Neural crest cell (in vitro differentiated cells): ENCODE data around the gene MYT1. TPM values are rescaled to one million over a fixed set of nuclear protein-coding genes. Genes with fewer than 3 reads are reported as not detected.

Experiments used
- DNase-seq: peaks from one replicate; pipeline ENCODE4 v3.0.0; 2021; ENCODE audit warnings: low read depth, mixed read lengths, low spot score
- H3K27ac Mint-ChIP-seq: one replicate; pipeline ENCODE4 v1.8.0; 2021; ENCODE audit warnings: mild to moderate bottlenecking, mixed read lengths; ENCODE audit not compliant: unreplicated experiment
- H3K27me3 Mint-ChIP-seq: 2 replicates; pipeline ENCODE4 v1.8.0; 2021; ENCODE audit warnings: low read depth, mild to moderate bottlenecking, mixed read lengths
- H3K36me3 Mint-ChIP-seq: 2 replicates; pipeline ENCODE4 v1.8.0; 2021; ENCODE audit warnings: low read depth, mild to moderate bottlenecking, mixed read lengths
- H3K4me1 Mint-ChIP-seq: 2 replicates; pipeline ENCODE4 v1.8.0; 2021; ENCODE audit warnings: mixed read lengths
- H3K4me3 Mint-ChIP-seq: one replicate; pipeline ENCODE4 v1.8.0; 2021; ENCODE audit warnings: mild to moderate bottlenecking, mixed read lengths
- H3K9me3 Mint-ChIP-seq: 2 replicates; pipeline ENCODE4 v1.8.0; 2021; ENCODE audit warnings: mixed read lengths
- CTCF ChIP-seq: fragments of 200-600 bp; sonication (generic); conservative IDR thresholded peaks from 2 replicates; pipeline ENCODE4 v1.5.0; 2021; ENCODE audit warnings: antibody characterized with exemption, mild to moderate bottlenecking
- total RNA-seq: library from RNA; stranded (reverse); gene quantifications from 2 replicates; pipeline ENCODE4 v1.2.1, GENCODE V29; 2021

Gene MYT1
- total RNA-seq, 1 donor from 2014 or later: 4.3 TPM

DNA sequence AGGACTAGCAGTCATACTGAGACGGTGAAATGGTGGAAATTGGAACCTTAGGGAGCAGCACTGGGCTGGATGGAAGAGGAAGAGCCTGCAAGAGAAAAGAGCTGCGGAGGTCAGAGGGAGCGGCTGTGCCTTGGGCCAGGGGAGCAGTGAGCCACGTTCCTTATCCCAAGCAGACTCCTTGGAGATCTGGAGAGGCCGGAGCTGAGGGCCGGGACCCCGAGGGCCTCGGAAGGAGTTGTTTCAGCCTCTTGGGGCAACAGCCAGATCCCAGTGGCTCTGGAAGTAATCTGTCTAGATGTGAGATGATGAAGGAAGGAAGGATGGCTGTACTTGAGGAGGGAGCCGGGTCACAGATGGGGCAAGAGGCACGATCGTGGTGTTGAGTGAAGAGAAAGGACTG, 107.4 kb downstream of the MYT1 start:
- no peak for TF ChIP-seq CTCF
- Mint-ChIP-seq H3K4me3 (no peak overlapping the region), H3K4me1 (peaks cover 14% of the 10 kb centered on the region), H3K27ac (peak overlapping the region; percentile 81), H3K9me3 (peaks cover 5% of the 10 kb centered on the region), H3K27me3 (no peaks in the 10 kb centered on the region), H3K36me3 (peaks cover 19% of the 10 kb centered on the region)
- DNase-seq: no peak

DNA sequence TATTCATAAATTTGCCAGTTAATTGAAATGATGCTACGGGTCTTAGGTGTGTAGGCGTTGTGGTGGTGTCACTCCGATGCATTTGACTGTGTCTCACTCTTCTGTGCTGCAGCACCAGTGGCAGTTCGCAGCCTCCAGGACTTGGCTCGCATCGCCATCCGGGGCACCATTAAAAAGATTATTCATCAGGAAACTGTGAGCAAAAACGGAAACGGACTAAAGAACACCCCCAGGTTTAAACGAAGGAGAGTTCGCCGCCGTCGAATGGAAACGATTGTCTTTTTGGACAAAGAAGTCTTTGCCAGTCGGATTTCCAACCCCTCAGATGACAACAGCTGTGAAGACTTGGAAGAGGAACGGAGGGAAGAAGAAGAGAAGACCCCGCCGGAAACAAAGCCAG, 108.9 kb downstream of the MYT1 start:
- no peaks in the 10 kb centered on the region for H3K27me3 Mint-ChIP-seq

DNA sequence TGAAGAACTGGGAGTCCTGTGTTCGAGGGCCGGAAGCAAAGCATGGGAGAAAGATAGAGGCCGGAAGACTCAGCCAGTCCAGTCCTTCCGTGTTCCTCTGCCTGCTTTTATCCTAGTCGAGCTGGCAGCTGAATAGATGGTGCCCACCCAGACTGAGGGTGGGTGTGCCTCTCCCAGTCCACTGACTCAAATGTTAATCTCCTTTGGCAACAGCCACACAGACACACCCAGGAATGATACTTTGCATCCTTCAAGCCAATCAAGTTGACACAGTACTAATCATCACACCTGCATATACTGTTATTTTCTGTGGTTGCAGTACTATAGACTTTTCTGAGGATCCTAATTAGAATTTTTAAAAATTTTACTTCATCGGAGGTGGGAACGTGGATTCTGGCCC, 112.6 kb downstream of the MYT1 start:
- TF ChIP-seq CTCF: no peak
- no peak for DNase-seq
- no peak overlapping the region for H3K4me3 Mint-ChIP-seq
- H3K27ac Mint-ChIP-seq: no peak overlapping the region
- H3K27me3 Mint-ChIP-seq: no peaks in the 10 kb centered on the region
- H3K36me3 Mint-ChIP-seq: no peaks in the 10 kb centered on the region
- H3K4me1 Mint-ChIP-seq: peaks cover 3% of the 10 kb centered on the region
- H3K9me3 Mint-ChIP-seq: no peaks in the 10 kb centered on the region

More for the DNA sequence above, 108.9 kb downstream of the MYT1 start:
- H3K36me3 Mint-ChIP-seq: peaks cover 19% of the 10 kb centered on the region
- peaks cover 5% of the 10 kb centered on the region for H3K9me3 Mint-ChIP-seq
- H3K4me3 Mint-ChIP-seq: no peak overlapping the region
- H3K4me1 Mint-ChIP-seq: peaks cover 6% of the 10 kb centered on the region
- no peak for TF ChIP-seq CTCF
- DNase-seq: no peak
- no peak overlapping the region for H3K27ac Mint-ChIP-seq

DNA sequence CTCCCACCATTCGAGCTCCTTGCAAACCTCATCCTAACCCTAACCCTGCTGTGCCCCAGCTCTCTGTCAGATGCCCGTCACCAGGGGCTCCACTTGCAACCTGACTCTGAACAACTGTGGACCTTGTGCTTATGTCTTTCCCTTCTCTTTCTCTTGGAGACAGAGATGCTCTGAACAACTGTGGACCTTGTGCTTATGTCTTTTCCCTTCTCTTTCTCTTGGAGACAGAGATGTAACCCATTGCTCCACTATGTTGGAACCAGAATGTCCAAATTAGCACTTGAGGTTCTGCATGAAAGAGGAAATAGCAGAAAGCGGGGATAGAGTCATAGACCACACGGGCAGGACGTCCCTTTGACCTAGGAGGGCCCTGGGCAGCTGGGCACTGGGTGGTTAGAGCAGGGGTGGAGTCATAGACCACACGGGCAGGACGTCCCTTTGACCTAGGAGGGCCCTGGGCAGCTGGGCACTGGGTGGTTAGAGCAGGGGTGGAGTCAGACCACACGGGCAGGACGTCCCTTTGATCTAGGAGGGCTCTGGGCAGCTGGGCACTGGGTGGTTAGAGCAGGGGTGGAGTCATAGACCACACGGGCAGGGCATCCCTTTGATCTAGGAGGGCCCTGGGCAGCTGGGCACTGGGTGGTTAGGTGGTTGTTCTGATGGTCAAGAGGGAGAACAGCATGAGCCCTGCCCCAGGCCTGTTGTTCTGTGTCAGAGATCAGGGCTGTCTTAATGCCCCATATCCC, 113.5 kb downstream of the MYT1 start:
- Mint-ChIP-seq H3K27ac (no peak overlapping the region), H3K4me1 (peaks cover 10% of the 10 kb centered on the region), H3K9me3 (no peaks in the 10 kb centered on the region), H3K4me3 (no peak overlapping the region), H3K27me3 (no peaks in the 10 kb centered on the region), H3K36me3 (no peaks in the 10 kb centered on the region)
- no peak for DNase-seq
- no peak for TF ChIP-seq CTCF

DNA sequence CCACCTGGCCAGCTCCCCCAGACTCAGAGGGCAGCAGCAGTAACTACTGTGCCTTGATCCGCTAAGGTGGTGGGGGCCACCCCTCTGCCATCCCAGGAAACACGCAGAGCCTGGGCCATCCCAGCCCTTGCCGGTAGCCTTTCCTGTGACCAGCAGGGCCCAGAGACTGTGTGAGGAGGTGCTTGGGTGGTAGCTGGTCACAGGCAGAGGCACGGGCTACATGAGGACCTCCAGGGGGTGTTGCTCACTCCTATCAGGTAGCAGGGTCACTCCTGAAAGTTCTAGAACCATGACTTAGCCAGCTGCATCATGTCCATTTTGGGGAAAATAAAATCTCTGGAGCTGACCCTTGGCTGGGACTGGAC, 114.0 kb downstream of the MYT1 start:
- no peaks in the 10 kb centered on the region for H3K9me3 Mint-ChIP-seq
- H3K27ac Mint-ChIP-seq: no peak overlapping the region
- TF ChIP-seq CTCF: no peak
- no peak for DNase-seq
- H3K27me3 Mint-ChIP-seq: no peaks in the 10 kb centered on the region
- no peaks in the 10 kb centered on the region for H3K36me3 Mint-ChIP-seq
- H3K4me3 Mint-ChIP-seq: no peak overlapping the region
- peaks cover 16% of the 10 kb centered on the region for H3K4me1 Mint-ChIP-seq
